HG03575 (cell line): ENCODE measurements around the gene ATCAY.
"Not testable (repeated sequence)": the region's sequence is repeated elsewhere in the genome, so short reads cannot be mapped to it uniquely, and the experiment has no call there.

ENCODE experiments used
- ATAC-seq: cut with Tn5 transposase; IDR thresholded peaks from one replicate; pipeline ENCODE4 v1.9.1; 2021; ENCODE audit not compliant: unreplicated experiment, insufficient number of reproducible peaks, low FRiP score; ENCODE audit errors: extremely low read depth

ATCAY gene

GRCh38 chr19:3964256-3965194 is 84.0 kb downstream of the ATCAY start:
- ATAC-seq, result no peak

GRCh38 chr19:3966051-3967017 is 85.8 kb downstream of the ATCAY start:
- no peak for ATAC-seq

GRCh38 chr19:3967983-3968382 is 87.5 kb downstream of the ATCAY start:
- not testable (repeated sequence) for ATAC-seq

GRCh38 chr19:3968556-3969434 is 88.3 kb downstream of the ATCAY start:
- ATAC-seq, result no peak

- no peak for ATAC-seq
Observed at GRCh38 chr19:3969435-3970312, 89.2 kb downstream of the ATCAY start.

GRCh38 chr19:3970313-3970807 is 89.9 kb downstream of the ATCAY start:
- ATAC-seq, result no peak

- peak; percentile 44 for ATAC-seq
Observed at GRCh38 chr19:3970808-3971598, 90.5 kb downstream of the ATCAY start, which contains the start of gene DAPK3. TSS of gene DAPK3 (minus strand) at chr19:3971099. CDS start at chr19:3969735, 1,364 bp downstream.

GRCh38 chr19:3975144-3975543 is 94.7 kb downstream of the ATCAY start:
- ATAC-seq, result no peak

GRCh38 chr19:3975637-3976087 is 95.2 kb downstream of the ATCAY start:
- ATAC-seq, result no peak

- no peak for ATAC-seq
Observed at GRCh38 chr19:3976495-3977241, 96.2 kb downstream of the ATCAY start.
